Right kidney (tissue), 1 donor: ENCODE measurements around the gene ARHGEF4.
"Not testable (repeated sequence)": the region's sequence is repeated elsewhere in the genome, so short reads cannot be mapped to it uniquely, and the experiment has no call there.

Experiments used
- DNase-seq: peaks from one replicate; pipeline ENCODE4 v3.0.0-alpha.2; 2016

Gene ARHGEF4

DNA sequence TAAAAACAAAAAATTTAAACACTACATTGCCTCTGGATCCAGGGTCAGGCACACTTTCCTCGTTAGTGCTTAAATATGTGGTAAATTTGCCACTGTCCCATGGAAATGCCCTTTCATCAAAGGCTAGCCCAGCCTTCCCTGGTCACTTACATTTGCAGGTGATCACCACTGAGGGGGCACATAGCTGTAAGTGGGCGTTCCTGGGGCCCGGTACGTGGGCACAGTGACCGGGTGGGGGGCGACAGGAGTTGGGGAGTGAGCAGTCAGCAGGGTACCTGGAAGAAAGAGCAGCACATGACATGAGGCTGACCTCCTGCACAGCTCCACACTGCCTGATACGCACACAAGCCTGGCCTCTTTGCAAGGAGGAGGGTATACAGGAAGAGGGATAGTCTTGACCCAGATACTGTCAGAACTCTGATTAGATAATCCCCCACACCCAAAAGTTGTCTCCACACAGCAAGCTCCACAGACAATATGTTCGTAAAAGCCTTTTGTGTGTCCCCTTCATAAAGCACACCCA lies 216.1 kb downstream of the ARHGEF4 start:
- no peak for DNase-seq

DNA sequence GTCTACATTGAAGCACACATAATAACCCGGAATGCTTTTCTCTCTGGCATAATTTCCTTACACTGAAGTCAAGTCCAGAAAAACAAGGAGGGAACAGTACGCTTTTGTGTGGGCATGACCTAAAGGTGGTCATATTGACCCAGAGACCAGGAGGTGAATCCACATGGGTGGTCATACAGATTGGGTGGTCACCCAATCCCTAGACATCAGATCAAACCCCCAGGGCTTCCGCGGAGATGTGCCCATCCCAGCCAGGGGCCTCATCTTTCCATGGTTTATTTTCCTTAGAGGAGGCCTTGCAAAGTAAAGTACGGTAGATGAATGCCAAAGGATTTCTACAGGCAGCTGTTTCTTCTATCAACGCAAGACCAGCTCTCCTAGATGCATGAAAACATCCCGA lies 217.8 kb downstream of the ARHGEF4 start:
- no peak for DNase-seq

DNA sequence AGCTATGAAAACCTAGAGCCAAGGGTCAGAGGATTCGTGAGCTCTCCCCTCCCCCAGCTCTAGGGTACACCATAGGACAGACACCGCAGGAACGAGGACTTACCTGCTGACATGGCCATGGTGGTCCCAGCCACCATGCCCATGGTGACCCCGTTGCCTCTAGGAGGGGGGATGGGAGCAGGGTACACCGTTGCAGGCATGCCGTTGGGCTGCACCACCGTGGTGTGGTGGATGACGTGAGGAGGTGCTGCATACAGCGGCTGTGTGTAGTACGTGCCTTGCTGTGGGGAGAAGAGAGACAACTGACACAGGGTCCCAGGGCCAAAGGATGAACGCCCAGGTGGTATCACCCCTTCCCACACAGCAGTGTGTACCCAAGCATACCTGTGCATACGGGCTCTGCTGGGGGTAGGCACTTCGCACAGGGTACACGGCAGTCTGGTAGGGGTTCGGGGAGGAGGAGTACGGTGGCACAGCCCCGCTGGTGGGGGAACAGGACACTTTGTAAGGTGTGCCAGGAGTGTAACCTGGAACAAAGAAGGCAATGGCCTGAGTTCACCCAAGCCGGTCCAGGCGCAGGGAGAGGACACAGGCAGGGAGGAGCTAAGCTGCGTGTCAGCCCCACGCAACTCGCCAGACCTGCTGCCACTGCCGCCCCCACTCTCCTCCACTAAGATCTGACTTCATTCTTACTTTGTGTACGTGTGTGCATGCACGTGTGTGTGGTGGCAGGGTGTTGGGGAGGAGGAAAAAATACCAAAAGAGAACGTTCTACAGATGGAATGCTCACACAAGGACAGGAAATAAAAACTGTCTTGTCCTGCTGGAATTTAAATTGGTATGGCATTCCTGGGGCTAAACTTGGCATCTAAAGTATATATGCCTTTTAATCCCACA lies 218.7 kb downstream of the ARHGEF4 start:
- DNase-seq: no peak

DNA sequence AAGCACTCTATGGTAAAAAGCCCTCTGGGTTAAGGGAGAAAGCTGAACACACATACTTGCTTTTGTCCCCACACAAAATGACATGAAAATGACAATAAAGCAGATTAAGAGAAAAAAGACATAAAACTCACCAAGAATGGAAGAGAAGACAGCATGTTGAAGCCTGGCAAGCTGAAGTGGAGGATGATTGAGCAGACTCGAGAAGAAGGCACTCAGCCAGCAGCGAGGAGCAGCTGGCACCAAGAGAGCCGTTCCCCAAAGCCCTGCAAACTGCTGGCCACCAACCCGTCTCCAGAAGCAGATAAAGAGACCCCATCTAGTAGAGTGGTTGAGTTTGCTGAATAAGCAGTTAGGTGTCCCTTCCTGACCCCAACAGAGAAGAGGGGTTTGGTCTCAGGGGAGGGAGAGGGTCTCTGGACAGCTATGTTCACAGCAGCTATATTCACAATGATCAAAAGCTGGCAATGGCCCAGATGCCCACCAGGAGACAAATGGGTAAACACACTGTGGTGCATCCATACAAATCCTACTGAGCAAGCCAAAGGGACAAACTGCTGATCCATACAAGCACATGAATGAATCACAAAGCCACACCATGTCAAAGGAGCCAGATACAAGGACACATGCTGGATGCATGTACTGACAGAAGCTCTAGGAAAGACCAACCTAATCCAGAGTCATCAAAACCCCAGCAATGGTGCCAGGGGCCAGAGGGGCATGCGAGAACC lies 219.7 kb downstream of the ARHGEF4 start:
- DNase-seq: no peak

DNA sequence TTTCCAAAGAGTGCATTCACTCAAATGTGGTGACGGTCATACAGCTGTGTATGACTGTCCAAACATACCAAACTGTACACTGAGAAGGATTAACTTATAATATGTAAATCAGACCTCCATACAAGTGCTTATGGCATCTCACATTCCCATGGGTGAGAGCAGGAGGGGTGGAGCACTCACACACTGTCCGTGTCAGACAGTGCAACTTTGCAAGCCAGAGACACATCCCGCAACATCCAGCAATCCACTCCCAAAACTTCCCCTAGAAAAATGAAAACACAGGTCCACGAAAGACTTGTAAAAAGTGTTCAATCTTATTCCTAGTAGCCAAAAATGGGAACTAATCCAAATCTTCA lies 220.2 kb downstream of the ARHGEF4 start:
- DNase-seq: no peak

DNA sequence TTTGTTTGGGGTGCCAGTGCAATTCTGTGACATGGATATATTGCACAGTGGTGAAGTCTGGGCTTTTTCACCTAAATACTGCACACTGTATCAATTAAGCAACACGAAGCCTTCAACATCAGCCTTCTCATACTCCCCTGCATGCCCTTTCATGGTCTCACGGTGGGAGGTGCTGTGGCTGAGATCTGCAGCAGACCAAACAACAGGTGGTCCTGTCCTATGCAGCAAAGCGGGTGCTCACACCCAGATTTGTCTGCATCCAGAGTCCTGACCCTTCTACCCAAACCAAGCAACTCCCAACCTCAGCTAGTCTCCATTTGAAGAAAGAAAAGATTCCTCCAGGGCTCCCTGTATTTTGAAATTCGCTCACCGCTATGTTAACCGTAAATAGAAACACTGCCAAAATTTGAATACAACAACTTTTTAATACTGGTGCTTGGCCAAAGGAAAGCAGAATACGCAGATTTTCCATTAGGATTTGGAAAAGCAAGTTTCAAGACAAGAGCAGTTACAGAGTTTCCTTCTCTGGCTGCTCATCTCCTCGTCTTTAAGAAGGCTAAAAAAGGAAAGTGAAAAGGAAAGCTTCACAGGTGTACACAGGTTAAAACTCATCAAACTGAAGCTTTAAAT lies 221.6 kb downstream of the ARHGEF4 start:
- no peak for DNase-seq

DNA sequence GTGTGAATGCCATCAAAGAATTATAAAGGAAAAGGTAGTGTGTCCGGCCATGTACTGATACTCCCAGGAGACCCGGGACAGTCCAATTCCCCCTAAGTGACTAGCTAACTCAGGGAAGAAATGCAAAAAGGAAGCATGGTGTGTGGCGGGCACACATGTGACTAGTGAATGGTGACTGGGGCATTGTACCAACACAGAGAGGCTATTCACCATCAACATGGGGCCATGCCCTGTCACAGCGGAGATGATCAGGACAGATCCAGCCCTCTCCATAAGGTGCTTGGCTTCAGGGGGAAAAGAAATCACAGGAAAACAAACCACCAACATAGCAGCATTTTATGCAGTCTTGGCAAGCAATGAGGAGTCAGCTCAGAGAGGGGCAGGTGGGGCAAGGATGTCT lies 222.2 kb downstream of the ARHGEF4 start:
- DNase-seq: no peak

DNA sequence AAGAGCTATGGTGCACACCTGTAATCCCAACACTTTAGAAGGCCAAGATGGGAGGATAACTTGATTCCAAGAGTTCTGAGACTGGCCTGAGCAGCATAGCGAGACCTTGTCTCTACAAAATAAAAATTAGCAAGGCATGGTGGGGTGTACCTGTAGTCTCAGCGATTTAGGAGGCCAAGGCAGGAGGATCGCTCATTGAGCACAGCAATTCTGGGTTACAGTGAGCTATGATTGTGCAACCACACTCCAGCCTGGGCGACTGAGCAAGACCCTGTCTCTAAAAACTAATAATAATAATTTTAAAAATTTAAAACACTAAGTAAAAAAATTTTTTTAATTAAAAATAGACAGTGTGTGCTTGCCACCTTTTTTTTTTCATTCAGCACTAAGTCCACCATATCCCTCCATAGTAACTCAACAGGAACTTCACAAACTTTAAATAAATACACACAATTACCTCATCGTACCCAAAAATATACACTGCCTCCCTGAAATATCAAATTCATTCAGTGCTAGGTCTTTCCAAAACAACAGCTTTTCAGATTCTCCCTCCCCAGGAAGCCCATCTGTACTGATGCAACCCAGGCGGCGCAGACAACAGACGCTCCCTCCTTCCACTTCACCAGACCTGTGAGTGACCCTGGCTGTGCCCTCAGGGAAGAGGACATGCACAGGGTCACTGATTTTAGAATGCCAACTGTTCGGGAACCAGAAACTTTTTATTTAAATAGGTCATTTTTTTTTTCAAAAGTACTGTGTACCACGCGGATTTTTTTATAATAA lies 227.0 kb downstream of the ARHGEF4 start:
- no peak for DNase-seq

DNA sequence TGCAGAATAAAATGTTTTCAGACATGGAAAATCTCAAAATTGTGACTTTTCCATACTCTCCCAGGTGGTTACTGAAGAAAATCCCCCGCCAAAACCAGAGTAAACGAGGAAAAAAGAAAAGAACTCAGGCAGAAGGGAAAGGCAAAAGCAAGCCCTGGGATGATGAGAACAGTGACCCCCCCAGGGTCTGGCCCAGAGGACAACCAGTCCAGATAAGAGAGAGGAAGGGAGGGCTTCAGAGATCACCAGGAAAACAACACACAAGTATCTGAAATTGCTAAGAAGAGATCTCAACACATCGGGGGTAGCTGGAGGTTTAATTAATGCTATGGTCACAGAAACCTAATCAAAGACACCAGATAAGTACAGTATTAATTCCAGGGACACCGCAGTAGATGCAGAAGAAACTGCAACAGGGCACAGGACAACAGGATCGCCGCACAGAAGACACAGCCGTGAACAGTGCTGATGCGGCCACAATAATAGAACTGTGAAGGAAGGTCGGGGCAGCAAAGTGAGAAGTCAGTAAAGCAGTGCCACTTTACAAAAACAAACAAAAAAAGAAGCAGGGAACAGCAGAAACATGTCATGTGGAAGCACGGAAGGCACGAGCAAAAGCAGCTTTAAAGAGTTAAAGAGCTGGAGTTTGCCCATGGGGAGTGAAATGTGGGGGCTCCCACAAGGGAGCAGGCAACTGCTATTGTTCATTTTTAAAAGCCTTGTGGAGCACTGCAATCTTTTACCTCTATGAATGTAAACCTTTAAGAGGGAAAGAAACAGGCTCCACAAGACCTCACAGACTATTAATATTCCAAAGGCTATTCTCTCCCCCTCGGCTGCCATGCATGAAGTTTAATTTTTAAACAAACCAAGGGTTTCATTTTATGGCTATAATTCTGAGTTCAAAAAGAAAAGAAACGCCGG lies 228.1 kb downstream of the ARHGEF4 start:
- peak; percentile 47 for DNase-seq

DNA sequence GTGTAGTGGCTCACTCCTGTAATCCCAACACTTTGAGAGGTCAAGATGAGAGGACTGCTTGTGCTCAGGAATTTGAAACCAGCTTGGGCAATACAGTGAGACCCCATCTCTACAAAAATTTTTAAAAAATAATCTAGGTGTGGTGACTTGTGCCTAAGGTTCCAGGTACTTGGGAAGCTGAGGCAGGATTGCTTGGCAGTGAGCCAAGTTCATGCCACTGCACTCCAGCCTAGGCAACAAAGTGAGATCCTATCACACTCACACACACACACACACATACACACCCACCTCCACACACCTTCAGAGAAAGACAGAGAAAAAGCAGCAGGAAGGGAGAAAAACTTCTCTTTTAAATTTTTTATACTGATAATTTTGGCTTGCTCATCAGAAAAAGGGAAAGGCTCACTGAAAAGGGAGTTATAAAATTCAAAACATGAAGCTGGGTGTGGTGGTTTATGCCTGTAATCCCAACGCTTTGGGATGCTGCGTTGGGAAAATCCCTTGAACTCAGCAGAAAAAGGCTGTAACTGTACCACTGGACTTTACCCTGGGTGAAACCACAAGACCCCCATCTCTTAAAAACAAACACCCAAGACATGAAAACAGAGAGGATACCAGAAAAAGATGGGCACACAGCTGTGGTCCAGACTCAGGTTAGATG lies 230.9 kb downstream of the ARHGEF4 start:
- DNase-seq: no peak

DNA sequence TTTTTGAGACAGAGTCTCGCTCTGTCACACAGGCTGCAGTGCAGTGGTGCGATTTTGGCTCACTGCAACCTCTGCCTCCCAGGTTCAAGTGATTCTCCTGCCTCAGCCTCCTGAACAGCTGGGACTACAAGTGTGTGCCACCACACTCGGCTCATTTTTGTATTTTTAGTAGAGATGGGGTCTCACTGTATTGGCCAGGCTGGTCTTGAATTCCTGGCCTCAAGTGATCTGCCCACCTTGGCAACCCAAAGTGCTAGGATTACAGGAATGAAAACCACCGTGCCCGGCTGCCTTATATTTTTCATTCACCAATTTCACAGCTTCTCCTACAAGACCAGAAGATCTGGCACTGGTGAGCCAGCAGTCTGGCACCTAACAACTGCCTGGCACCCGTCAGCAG lies 231.5 kb downstream of the ARHGEF4 start:
- not testable (repeated sequence) for DNase-seq

DNA sequence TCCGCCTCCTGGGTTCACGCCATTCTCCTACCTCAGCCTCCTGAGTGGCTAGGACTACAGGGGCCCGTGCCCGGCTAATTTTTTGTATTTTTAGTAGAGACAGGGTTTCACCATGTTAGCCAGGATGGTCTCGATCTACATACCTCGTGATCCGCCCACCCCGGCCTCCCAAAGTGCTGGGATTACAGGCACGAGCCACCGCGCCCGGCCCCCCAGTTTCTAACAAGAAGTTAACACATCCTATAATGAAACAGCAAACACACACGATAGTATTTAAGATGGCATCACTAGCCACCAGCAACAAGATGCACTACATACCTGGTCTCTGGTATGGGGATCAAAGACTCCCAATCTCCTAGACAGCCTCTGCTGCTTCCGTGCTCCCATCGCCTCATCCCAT lies 238.9 kb downstream of the ARHGEF4 start:
- not testable (repeated sequence) for DNase-seq

DNA sequence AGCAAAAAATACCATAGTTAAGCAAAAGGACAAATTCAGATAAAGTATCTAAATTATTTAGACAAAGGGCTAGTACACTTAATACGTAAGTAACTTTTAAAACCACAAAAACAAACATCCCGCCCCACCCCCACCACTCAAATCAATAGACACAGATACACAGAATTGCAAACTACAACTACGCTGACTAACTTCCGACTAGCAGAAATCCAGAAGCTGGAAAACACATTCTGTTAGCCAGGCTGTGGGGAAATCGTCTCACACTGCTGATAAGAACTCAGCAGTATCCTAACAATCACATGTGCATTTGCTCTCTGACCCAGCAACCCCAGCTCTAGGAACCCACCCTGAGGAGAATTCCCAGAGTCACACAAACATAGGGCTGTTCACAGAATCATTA lies 240.0 kb downstream of the ARHGEF4 start:
- no peak for DNase-seq

DNA sequence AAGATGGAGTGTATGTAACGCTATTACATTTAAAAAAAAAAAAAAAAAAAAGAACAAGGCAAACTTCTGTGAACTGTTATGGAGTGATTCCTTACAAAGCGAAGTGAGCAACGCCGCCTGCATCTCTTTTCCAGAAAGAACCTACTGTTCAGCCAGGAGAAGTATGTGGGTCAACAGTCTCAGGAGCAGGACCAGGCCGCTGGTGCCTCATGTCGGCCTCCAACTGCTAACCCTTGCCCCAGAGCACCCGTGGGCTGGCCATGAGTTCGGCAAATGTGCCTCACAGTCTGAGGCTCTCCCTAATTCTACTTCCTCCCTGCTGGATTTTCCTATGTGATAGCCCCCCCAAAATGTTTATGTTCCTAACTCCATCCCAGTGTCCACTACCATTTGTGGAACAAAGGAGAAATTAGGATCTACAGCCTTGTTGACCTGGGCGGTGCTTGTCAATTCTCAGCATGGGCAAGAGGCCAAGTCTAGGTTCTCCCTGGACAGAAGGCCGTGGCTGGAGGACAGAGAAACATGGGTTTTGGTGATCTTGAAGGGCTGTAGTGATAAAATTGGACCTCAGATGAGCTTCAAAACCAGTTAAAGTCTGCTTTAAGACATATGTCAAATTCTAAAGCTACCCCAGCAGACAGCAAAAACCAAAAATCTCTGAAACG lies 240.6 kb downstream of the ARHGEF4 start:
- no peak for DNase-seq

DNA sequence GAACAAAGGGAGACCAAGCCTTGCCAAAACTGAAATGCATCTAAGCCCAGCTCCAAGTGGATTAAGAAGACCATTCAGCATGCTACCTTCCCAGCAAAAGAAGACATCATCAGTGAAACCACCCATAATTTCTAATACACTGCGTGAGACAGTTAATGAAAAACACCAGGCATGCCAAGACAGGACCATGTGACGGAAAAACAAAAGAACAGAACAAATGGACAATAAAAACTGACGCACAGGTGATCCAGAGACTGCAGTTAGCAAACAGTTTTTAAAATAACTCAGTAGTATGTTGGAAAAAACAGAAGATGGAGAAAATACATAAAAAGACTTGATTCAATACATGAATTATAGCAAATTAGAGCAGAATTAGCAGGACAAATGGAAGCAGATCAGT lies 241.3 kb downstream of the ARHGEF4 start:
- DNase-seq: no peak

DNA sequence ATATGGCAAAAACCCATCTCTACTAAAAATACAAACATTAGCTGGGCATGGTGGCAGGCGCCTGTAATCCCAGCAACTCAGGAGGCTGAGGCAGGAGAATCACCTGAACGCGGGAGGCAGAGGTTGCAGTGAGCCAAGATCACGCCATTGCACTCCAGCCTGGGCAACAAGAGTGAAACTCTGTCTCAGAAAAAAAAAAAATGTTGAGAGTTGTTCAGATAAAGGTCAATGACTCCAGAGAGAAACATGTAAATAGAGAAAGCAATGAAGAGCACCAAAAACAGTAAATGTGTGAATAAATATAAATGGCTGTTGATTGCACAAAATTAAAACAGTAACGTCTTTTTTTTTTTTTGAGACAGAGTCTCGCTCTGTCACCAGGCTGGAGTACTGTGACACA lies 243.2 kb downstream of the ARHGEF4 start:
- DNase-seq: not testable (repeated sequence)

DNA sequence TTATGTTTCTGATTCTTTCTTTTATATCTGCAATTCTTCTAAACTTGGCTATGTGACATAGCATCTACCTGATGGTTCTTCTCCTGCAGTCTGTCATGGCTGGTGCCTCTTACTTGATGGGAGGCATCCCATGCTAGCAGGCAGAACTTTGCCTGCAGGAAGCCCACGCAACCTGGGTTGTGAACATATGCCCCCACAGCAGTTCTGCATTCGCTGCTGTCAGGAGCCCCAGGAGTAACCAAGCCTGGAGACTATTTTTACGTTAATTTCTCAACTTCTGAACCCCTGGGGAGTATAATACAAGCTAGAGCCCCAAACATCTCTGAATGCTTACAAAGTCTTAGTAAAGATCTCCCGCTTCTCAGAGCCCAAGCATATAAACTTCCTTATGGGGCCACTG lies 244.5 kb downstream of the ARHGEF4 start:
- DNase-seq: no peak

DNA sequence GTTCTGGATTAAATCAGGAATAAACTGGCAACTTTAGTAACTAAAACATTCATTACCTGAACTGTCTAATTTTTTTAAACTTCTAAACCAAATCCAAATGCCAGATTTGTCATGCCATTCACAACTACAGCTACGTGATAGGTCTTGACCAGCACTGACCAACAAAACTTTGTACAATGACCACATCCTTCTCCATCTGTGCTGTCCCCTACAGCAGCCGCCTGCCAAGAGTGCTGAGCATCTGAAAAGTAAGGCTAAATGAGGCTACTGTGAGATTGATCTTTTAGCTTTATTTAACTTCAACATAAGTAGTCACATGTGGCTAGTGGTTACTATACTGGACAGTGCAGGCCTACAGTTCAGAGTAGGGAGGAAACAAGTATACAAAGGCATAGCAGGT lies 248.9 kb downstream of the ARHGEF4 start:
- DNase-seq: no peak

DNA sequence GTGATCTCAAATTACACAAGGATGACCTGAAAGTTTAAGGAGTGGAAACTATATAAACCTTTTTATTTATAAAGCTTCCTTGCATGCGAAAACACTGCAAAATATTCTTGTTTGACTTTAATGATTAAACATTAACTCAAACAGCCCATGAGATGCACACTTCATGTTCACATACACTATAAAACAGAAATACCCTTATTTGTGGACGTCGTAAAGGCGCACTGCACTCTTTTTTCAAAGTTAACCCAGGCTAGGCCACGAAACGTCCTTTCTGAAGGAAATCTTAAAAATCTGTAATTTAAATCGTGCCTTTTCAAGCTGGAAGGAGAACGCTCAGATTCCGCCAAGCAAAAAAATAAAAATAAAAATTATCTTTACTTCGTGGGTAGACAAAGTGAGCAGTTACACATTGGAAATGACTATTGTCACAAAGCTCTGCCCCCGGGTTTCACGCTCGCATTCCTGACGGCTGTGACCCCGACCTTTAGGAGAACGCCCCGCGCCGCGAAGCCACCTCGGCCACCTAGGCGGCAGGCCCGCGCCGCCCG lies 255.8 kb downstream of the ARHGEF4 start:
- peak; percentile 52 for DNase-seq
